Left colon (tissue), 2 donors: ENCODE data around the gene VGLL4. TPM values are rescaled to one million over a fixed set of nuclear protein-coding genes. Genes with fewer than 3 reads are reported as not detected.

Source experiments
- ATAC-seq: fragments of 200-7000 bp; cut with Tn5 transposase; one replicate; pipeline ENCODE4 v1.9.1; 2020; ENCODE audit warnings: mild to moderate bottlenecking, moderate library complexity
- DNase-seq, 2 donors: peaks; one replicate each; pipeline ENCODE4 v3.0.0-alpha.2; 2020
- intact Hi-C, 2 donors: fragments of 100-400 bp; cut with DNase I in 1 of 2; cut with micrococcal nuclease in 1 of 2; formaldehyde crosslinking; loops; one replicate each; pipeline versions ENCODE4 v1.11.2 to v1.14.0; 2022; cut with DNase I, micrococcal nuclease
- total RNA-seq, 2 donors: library from RNA; stranded (reverse); fragmentation: NEBNext Ultra II Directional; extraction: Animal tissue kit (Norgen Biotek cat#: 25700); gene quantifications; one replicate each; pipeline ENCODE4 v1.2.1, GENCODE V29; 2021
- donor health status: DM: no; HTN: no; CAD: no.
- donor health status: DM: yes; HTN: yes; CAD: no.

VGLL4 gene
- total RNA-seq, 2 donors from 2014 or later = 52.7 to 53.4 TPM

DNA sequence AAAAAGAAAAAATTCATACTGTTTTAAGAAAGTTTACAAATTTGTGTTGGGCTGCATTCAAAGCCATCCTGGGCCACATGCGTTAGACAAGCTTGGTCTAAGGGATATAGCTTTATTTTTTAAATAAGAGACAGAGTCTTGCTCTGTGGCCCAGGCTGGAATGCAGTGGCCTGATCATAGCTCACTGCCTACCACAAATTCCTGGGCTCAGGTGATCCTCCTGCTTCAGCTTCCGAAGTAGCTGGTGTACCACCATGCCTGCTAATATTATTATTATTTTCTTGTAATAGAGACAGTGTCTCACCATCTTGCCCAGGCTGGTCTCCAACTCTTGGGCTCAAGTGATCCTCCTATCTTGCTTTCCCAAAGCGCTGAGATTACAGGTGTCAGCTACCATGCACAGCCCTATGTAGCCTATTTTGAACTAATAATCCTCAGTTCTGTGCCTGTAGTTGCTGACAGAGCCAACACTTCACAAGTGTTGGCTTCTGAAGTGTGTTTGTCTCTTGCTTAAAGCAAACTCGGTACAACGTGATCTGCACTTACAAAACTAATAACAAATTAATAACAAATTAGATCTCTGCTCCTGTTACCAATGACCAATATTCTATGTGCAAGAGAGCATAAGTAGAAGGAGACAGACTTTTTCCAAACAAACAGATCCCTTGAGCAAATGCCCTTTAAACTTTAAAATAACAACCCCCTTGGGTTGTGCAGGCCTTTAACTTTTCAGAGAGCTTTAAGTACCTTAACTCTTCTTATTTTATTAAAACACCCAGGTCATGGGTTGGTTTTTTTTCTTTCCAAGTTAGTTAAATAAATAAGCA is 135.2 kb downstream of the VGLL4 start:
- ATAC-seq (no peak), DNase-seq (no peak)
- intact Hi-C loops = no loop called here

DNA sequence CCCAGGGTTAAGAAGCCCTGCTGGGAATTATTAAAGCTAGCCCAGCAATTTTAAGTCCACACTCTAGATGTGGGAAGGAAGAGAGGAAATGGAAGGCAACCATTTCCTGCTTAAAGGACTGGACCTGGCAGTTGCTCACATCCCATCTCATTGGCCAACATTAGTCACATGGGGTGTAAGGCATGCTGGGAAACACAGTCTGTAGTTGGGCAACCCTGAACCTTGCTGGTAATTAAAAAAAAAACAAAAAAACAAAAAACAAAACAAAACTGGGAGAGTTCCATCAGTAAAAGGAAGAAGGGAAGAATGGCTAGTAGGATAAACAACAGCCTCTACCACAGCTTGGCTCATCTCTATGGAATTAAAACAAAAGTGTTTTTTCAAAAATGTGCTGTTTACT is 136.0 kb downstream of the VGLL4 start:
- ATAC-seq (no peak), DNase-seq (no peak)
- intact Hi-C loops = no loop called here

Other genes with a start within 250 kb of the VGLL4 start
- 10 to 100 TPM; 20.1 to 21.5 TPM for gene TAMM41, start 203.0 kb upstream of the VGLL4 start, total RNA-seq